ENCODE measurements around the gene SMARCD3. TPM values are rescaled to one million over a fixed set of nuclear protein-coding genes. Genes with fewer than 3 reads are reported as not detected.

Gene SMARCD3
- total and polyA plus RNA-seq, 9 of the 15 experiments (the other 6 are each of a cell fraction or from before 2014, with no cell fraction given) = 0.43 to 3.6 (median 2.6) TPM

DNA sequence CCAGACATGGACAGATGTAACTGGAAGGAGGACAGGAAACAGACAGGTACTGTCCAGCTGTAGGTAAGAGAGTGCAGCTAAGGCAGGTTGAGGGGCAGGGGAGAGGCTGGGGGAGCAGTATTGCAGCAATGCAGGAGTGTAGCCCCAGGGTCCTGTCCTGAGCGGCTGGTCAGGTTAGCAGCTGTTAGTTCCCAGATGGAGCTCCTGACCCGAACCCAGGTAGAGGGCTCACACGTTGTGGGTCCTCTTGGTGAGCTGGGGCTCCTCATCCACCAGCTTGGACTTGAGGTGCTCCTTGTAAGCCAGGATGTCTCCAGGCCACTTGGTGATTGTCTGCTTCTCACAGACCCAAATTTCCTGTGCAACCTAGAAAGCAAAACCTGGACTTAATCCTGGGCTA, 34.7 kb downstream of the SMARCD3 start:
- ChIA-PET CTCF (ENCODE audit: low intra/inter-chr PET ratio) (no interaction called here), POLR2A (interaction anchor here (0.5 to 4.9 kb wide), 8 partner anchors 8 to 291 kb away, joined by 3 to 30 read pairs (median 6); partner anchors contain the start of genes ABCF2 and CHPF2)
- WGBS (ENCODE audit: insufficient coverage, low coverage, missing lambda C conversion rate) = 86% methylated on average over 3 of the region's 3 CpGs
- TSS peak; percentile 26 for BruUV-seq (replicated peaks)
- Histone ChIP-seq H3K9me3 (replicated peaks; ENCODE audit: control insufficient read depth, insufficient read depth, low read depth, low read length) (no peaks in the 10 kb centered on the region), H4K20me1 (replicated peaks; ENCODE audit: control insufficient read depth, insufficient read depth, low read length) (peaks cover 16% of the 10 kb centered on the region; the same call in 1 of the 2 replicates), H3K9ac (ENCODE audit: insufficient read depth in 1 of 2, low read depth in 2 of 2, low read length in 2 of 2) (peak overlapping the region in 1 of 2 experiments; percentile 8; a peak in 1 of 4 replicates), H3K27me3 (ENCODE audit: control insufficient read depth in 2 of 2, insufficient read depth in 2 of 2, low read length in 2 of 2) (no peaks in the 10 kb centered on the region), H3K4me1 (replicated peaks in 1 of 2; ENCODE audit: control insufficient read depth in 2 of 2, insufficient read depth in 2 of 2, low read length in 2 of 2) (no peaks in the 10 kb centered on the region; a peak in 1 of 5 replicates), H2AFZ (ENCODE audit: low read depth, low read length) (no peak overlapping the region), H3K4me3 (no peak overlapping the region), H3K27ac (ENCODE audit: extremely low read depth, low read depth, low read length) (no peak overlapping the region), H3K9me1 (ENCODE audit: control insufficient read depth, insufficient read depth, low read length) (no peaks in the 10 kb centered on the region), H3K79me2 (ENCODE audit: control insufficient read depth, insufficient read depth, low read length) (no peaks in the 10 kb centered on the region), H3K4me2 (ENCODE audit: insufficient read depth, low read length) (no peak overlapping the region), H3K36me3 (ENCODE audit: control insufficient read depth, insufficient read depth, low read length) (peaks cover 69% of the 10 kb centered on the region)
- TF ChIP-seq RBFOX2 (IDR thresholded peaks at IDR 0.05; ENCODE audit: low read depth, low read length) = 0 out of 2 replicates have a peak, but pooled peaks have one; percentile 23
- no peak for TF ChIP-seq NCOA4 (IDR thresholded peaks at IDR 0.05; ENCODE audit: partially characterized antibody)
- FAIRE-seq (no peak), ATAC-seq (no peak), DNase-seq (ENCODE audit: extremely low read depth in 1 of 4, low spot score in 3 of 4) (no peak)
- in situ Hi-C loops (cut with MboI) (no loop called here), intact Hi-C loops (cut with micrococcal nuclease) (no loop called here)

DNA sequence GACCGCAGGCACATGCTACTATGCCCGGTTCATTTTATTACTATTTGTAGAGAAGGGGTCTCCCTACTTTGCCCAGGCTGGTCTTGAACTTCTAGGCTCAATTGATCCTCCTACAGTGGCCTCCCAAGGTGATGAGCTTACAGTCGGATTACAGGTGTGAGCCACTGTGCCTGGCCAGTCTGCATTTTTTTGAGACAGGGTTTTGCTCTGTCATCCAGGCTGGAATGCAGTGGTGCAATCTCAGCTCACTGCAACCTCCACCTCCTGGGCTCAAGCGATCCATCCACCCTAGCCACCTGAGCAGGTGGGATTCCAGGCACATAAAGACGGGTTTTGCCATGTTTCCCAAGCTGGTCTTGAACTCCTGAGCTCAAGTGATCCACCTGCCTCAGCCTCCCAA, 35.9 kb downstream of the SMARCD3 start:
- 80% methylated on average over 5 of the region's 5 CpGs for WGBS (ENCODE audit: insufficient coverage, low coverage, missing lambda C conversion rate)
- no peak for ATAC-seq
- no peaks in the 10 kb centered on the region for H3K9me1 ChIP-seq (ENCODE audit: control insufficient read depth, insufficient read depth, low read length)
- no peak overlapping the region for H3K4me2 ChIP-seq (ENCODE audit: insufficient read depth, low read length)
- peaks cover 57% of the 10 kb centered on the region for H3K36me3 ChIP-seq (ENCODE audit: control insufficient read depth, insufficient read depth, low read length)
- no peak for DNase-seq (ENCODE audit: extremely low read depth in 1 of 4, low spot score in 3 of 4)
- CTCF ChIA-PET (ENCODE audit: low intra/inter-chr PET ratio) = interaction anchor here (0.6 kb wide), 1 partner anchor 199 kb away, joined by 3 read pairs; no protein-coding TSS in a partner anchor
- H3K27me3 ChIP-seq (ENCODE audit: control insufficient read depth in 2 of 2, insufficient read depth in 2 of 2, low read length in 2 of 2) = no peaks in the 10 kb centered on the region
- H3K9me3 ChIP-seq (replicated peaks; ENCODE audit: control insufficient read depth, insufficient read depth, low read depth, low read length) = no peaks in the 10 kb centered on the region
- in situ Hi-C loops (cut with MboI) (no loop called here), intact Hi-C loops (cut with micrococcal nuclease) (no loop called here)
- H4K20me1 ChIP-seq (replicated peaks; ENCODE audit: control insufficient read depth, insufficient read depth, low read length) = peaks cover 20% of the 10 kb centered on the region
- no peak overlapping the region for H3K9ac ChIP-seq (ENCODE audit: insufficient read depth in 1 of 2, low read depth in 2 of 2, low read length in 2 of 2)
- TF ChIP-seq BACH1 (tag; IDR thresholded peaks at IDR 0.05) (no peak), SRSF9 (IDR thresholded peaks at IDR 0.05; ENCODE audit: borderline replicate concordance, low read depth, low read length) (no peak), ZC3H4 (CRISPR knock-in tag; IDR thresholded peaks at IDR 0.05; ENCODE audit: borderline replicate concordance) (no peak), MTA2 (IDR thresholded peaks at IDR 0.05; ENCODE audit: low read depth) (no peak), HNRNPLL (IDR thresholded peaks at IDR 0.05; ENCODE audit: low read depth, low read length, poor library complexity, severe bottlenecking) (no peak), ZNF239 (CRISPR knock-in tag; IDR thresholded peaks at IDR 0.05) (no peak), GATA2 (CRISPR knock-in tag; IDR thresholded peaks at IDR 0.05) (no peak), MAFF (IDR thresholded peaks at IDR 0.05; ENCODE audit: low read length) (no peak)
- TF ChIP-seq, protein P1, sequence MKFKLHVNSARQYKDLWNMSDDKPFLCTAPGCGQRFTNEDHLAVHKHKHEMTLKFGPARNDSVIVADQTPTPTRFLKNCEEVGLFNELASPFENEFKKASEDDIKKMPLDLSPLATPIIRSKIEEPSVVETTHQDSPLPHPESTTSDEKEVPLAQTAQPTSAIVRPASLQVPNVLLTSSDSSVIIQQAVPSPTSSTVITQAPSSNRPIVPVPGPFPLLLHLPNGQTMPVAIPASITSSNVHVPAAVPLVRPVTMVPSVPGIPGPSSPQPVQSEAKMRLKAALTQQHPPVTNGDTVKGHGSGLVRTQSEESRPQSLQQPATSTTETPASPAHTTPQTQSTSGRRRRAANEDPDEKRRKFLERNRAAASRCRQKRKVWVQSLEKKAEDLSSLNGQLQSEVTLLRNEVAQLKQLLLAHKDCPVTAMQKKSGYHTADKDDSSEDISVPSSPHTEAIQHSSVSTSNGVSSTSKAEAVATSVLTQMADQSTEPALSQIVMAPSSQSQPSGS (CRISPR knock-in tag; IDR thresholded peaks at IDR 0.05) = no peak
- no TSS peak for BruUV-seq (replicated peaks)
- no peak overlapping the region for H3K4me3 ChIP-seq
- POLR2A ChIA-PET = interaction anchor here (0.7 to 4.9 kb wide), 7 partner anchors 9 to 23 kb away, joined by 3 to 30 read pairs (median 4); partner anchors contain the start of genes ABCF2 and CHPF2
- FAIRE-seq = no peak
- H3K27ac ChIP-seq (ENCODE audit: extremely low read depth, low read depth, low read length) = no peak overlapping the region
- peaks cover 4% of the 10 kb centered on the region in 2 experiments for H3K4me1 ChIP-seq (replicated peaks in 1 of 2; ENCODE audit: control insufficient read depth in 2 of 2, insufficient read depth in 2 of 2, low read length in 2 of 2)
- no peak overlapping the region for H2AFZ ChIP-seq (ENCODE audit: low read depth, low read length)
- no peaks in the 10 kb centered on the region for H3K79me2 ChIP-seq (ENCODE audit: control insufficient read depth, insufficient read depth, low read length)

All from K562 (cell line).